ENCODE data around the gene URI1.
"Not testable (repeated sequence)": the region's sequence is repeated elsewhere in the genome, so short reads cannot be mapped to it uniquely, and the experiment has no call there.

Gene URI1

GRCh38 chr19:30011051-30011578 is 69.1 kb downstream of the URI1 start:
- FAIRE-seq = no peak
- no peak for DNase-seq (ENCODE audit: insufficient read length, low spot score)

GRCh38 chr19:30014770-30015169 is 72.7 kb downstream of the URI1 start:
- DNase-seq (ENCODE audit: insufficient read length, low spot score) (no peak), FAIRE-seq (no peak)

GRCh38 chr19:30017172-30017571 is 75.1 kb downstream of the URI1 start:
- FAIRE-seq = no peak
- DNase-seq (ENCODE audit: insufficient read length, low spot score) = no peak

- DNase-seq (ENCODE audit: insufficient read length, low spot score) (no peak), FAIRE-seq (no peak)
Measured at GRCh38 chr19:30020189-30020588, 78.2 kb downstream of the URI1 start.

GRCh38 chr19:30022659-30023058 is 80.6 kb downstream of the URI1 start:
- FAIRE-seq = no peak
- DNase-seq (ENCODE audit: insufficient read length, low spot score) = no peak

- FAIRE-seq (no peak), DNase-seq (ENCODE audit: insufficient read length, low spot score) (no peak)
Measured at GRCh38 chr19:30023330-30023729, 81.3 kb downstream of the URI1 start.

GRCh38 chr19:30024091-30024490 is 82.1 kb downstream of the URI1 start:
- DNase-seq (ENCODE audit: insufficient read length, low spot score) (no peak), FAIRE-seq (no peak)

GRCh38 chr19:30026933-30027332 is 84.9 kb downstream of the URI1 start:
- DNase-seq (ENCODE audit: insufficient read length, low spot score) = no peak
- FAIRE-seq = no peak

GRCh38 chr19:30028118-30028991 is 86.3 kb downstream of the URI1 start:
- DNase-seq (ENCODE audit: insufficient read length, low spot score) (no peak), FAIRE-seq (peak; percentile 51)

- FAIRE-seq = no peak
- DNase-seq (ENCODE audit: insufficient read length, low spot score) = no peak
Measured at GRCh38 chr19:30028992-30029343, 86.9 kb downstream of the URI1 start.

GRCh38 chr19:30029721-30030510 is 87.9 kb downstream of the URI1 start:
- DNase-seq (ENCODE audit: insufficient read length, low spot score) (no peak), FAIRE-seq (peak; percentile 31)

GRCh38 chr19:30034321-30034720 is 92.3 kb downstream of the URI1 start:
- no peak for DNase-seq (ENCODE audit: insufficient read length, low spot score)
- FAIRE-seq = no peak

GRCh38 chr19:30036154-30037129 is 94.4 kb downstream of the URI1 start:
- FAIRE-seq (no peak), DNase-seq (ENCODE audit: insufficient read length, low spot score) (no peak)

GRCh38 chr19:30037835-30038234 is 95.8 kb downstream of the URI1 start:
- DNase-seq (ENCODE audit: insufficient read length, low spot score) (no peak), FAIRE-seq (no peak)

- FAIRE-seq; DNase-seq (ENCODE audit: insufficient read length, low spot score): not testable (repeated sequence)
Measured at GRCh38 chr19:30041931-30042330, 99.9 kb downstream of the URI1 start.

GRCh38 chr19:30043008-30043407 is 101.0 kb downstream of the URI1 start:
- FAIRE-seq; DNase-seq (ENCODE audit: insufficient read length, low spot score): not testable (repeated sequence)

- FAIRE-seq = no peak
- DNase-seq (ENCODE audit: insufficient read length, low spot score) = no peak
Measured at GRCh38 chr19:30044273-30045248, 102.5 kb downstream of the URI1 start.

- DNase-seq (ENCODE audit: insufficient read length, low spot score) (no peak), FAIRE-seq (peak; percentile 21)
Measured at GRCh38 chr19:30046522-30046921, 104.5 kb downstream of the URI1 start.

- FAIRE-seq (no peak), DNase-seq (ENCODE audit: insufficient read length, low spot score) (no peak)
Measured at GRCh38 chr19:30047432-30047831, 105.4 kb downstream of the URI1 start.

All from GM19239 (cell line).